ENCODE measurements around the gene KLHL29. TPM values are rescaled to one million over a fixed set of nuclear protein-coding genes. Genes with fewer than 3 reads are reported as not detected.

KLHL29 gene
- polyA plus RNA-seq, 3 donors: 0.03 TPM; not detected in 2

DNA sequence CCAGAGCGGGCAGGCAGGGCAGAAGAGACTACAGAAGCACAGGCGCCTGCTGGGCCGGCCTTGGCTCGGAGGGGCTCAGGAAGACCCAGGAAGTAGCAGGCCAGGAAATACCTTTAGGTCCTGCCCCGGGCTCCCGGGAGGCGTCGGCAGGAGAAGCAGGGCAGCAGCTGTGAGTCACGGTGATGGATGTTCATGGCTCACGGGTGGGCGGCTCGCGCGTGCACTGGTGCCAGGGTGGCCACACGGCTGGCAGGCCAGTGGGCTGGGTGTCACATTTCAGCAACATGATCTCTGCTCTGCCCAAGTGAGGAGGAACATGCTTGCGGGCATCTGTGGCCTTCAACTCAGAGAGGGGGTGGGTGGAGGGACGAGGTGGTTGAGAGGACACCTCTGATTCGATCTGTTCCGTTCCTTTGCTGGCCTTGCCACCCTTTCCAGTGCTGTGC lies 139.3 kb downstream of the KLHL29 start:
- no peaks in the 10 kb centered on the region for H3K4me1 ChIP-seq (ENCODE audit: control insufficient read depth in 1 of 2, insufficient read depth in 2 of 2, low read length in 2 of 2)
- Mint-ChIP-seq H3K4me3 (no peak overlapping the region), H3K27me3 (ENCODE audit: low read depth in 3 of 3) (peaks cover 8 to 14% (median 12%) of the 10 kb centered on the region in 3 donors), H3K36me3 (no peaks in the 10 kb centered on the region), H3K27ac (no peak overlapping the region), H3K9me3 (peaks cover 0 to 2% (median 0%) of the 10 kb centered on the region in 7 donors), H3K4me1 (no peaks in the 10 kb centered on the region)
- DNase-seq: no peak
- H3K36me3 ChIP-seq (replicated peaks in 1 of 2; ENCODE audit: control insufficient read depth in 1 of 2, insufficient read depth in 2 of 2, low read length in 2 of 2): no peaks in the 10 kb centered on the region
- H3K4me2 ChIP-seq (replicated peaks; ENCODE audit: extremely low read depth, low read length, poor library complexity, severe bottlenecking): no peak overlapping the region
- H3K9ac ChIP-seq (ENCODE audit: insufficient read depth, low read length, poor library complexity, severe bottlenecking): no peak overlapping the region
- no peaks in the 10 kb centered on the region for H4K20me1 ChIP-seq (ENCODE audit: insufficient read depth, low read length)
- no peaks in the 10 kb centered on the region for H3K79me2 ChIP-seq (ENCODE audit: insufficient read depth, low read length)
- no peaks in the 10 kb centered on the region for H3K27me3 ChIP-seq (ENCODE audit: control insufficient read depth in 2 of 2, insufficient read depth in 2 of 2, low read length in 2 of 2)
- TF ChIP-seq, protein P1, sequence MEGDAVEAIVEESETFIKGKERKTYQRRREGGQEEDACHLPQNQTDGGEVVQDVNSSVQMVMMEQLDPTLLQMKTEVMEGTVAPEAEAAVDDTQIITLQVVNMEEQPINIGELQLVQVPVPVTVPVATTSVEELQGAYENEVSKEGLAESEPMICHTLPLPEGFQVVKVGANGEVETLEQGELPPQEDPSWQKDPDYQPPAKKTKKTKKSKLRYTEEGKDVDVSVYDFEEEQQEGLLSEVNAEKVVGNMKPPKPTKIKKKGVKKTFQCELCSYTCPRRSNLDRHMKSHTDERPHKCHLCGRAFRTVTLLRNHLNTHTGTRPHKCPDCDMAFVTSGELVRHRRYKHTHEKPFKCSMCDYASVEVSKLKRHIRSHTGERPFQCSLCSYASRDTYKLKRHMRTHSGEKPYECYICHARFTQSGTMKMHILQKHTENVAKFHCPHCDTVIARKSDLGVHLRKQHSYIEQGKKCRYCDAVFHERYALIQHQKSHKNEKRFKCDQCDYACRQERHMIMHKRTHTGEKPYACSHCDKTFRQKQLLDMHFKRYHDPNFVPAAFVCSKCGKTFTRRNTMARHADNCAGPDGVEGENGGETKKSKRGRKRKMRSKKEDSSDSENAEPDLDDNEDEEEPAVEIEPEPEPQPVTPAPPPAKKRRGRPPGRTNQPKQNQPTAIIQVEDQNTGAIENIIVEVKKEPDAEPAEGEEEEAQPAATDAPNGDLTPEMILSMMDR (IDR thresholded peaks at IDR 0.05): no peak
- intact Hi-C loops (cut with micrococcal nuclease): no loop called here
- 93% methylated on average over 19 of the region's 19 CpGs for WGBS (ENCODE audit: insufficient coverage)
- H2AFZ ChIP-seq (ENCODE audit: insufficient read depth, low read depth, low read length, poor library complexity, severe bottlenecking): no peak overlapping the region
- no peaks in the 10 kb centered on the region for H3K9me3 ChIP-seq (replicated peaks in 1 of 2; ENCODE audit: control insufficient read depth in 1 of 2, insufficient read depth in 1 of 2, low read length in 2 of 2)
- no peak overlapping the region for H3K27ac ChIP-seq (ENCODE audit: low read depth in 1 of 2, low read length in 2 of 2)
- no peak overlapping the region for H3K4me3 ChIP-seq (replicated peaks in 1 of 3; ENCODE audit: low read depth in 2 of 3, low read length in 3 of 3)

DNA sequence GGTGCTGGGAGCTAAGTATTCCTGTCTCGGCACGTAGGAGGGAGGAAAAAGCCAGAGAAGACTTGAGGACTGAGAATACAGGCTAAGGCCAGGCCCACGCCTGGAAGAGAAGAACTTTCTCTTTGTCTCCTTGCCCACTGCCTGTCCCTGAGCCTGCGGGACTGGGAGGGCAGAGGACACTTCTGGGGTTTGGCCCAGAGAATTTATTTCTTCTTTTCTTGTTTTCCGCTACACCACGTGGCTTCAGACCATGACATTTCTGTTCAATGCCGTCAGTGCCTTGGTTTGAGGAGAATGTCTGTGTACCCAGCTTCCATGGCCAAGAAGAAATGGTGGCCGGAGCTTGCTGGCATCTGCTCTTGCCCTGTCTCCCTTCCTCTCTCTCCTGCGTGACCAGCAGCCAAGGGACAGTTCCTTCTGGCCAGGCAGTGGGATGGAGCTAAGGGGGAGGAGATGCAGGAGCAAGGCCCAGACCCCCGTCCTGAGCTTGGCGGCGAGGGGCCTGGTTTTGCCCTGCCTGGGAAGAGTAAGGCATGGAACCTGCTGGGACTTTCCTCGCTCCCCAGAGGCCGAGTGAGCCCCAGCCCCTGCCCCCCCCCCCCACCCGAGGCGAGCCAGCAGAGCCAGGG lies 140.3 kb downstream of the KLHL29 start:
- intact Hi-C loops (cut with micrococcal nuclease): no loop called here
- Histone ChIP-seq H3K9me3 (replicated peaks in 1 of 2; ENCODE audit: control insufficient read depth in 1 of 2, insufficient read depth in 1 of 2, low read length in 2 of 2) (no peaks in the 10 kb centered on the region), H2AFZ (ENCODE audit: insufficient read depth, low read depth, low read length, poor library complexity, severe bottlenecking) (no peak overlapping the region), H3K4me2 (replicated peaks; ENCODE audit: extremely low read depth, low read length, poor library complexity, severe bottlenecking) (no peak overlapping the region), H3K79me2 (ENCODE audit: insufficient read depth, low read length) (no peaks in the 10 kb centered on the region), H3K9ac (ENCODE audit: insufficient read depth, low read length, poor library complexity, severe bottlenecking) (no peak overlapping the region), H3K36me3 (replicated peaks in 1 of 2; ENCODE audit: control insufficient read depth in 1 of 2, insufficient read depth in 2 of 2, low read length in 2 of 2) (no peaks in the 10 kb centered on the region), H3K4me3 (replicated peaks in 1 of 3; ENCODE audit: low read depth in 2 of 3, low read length in 3 of 3) (no peak overlapping the region), H4K20me1 (ENCODE audit: insufficient read depth, low read length) (no peaks in the 10 kb centered on the region), H3K27me3 (ENCODE audit: control insufficient read depth in 2 of 2, insufficient read depth in 2 of 2, low read length in 2 of 2) (no peaks in the 10 kb centered on the region), H3K4me1 (ENCODE audit: control insufficient read depth in 1 of 2, insufficient read depth in 2 of 2, low read length in 2 of 2) (no peaks in the 10 kb centered on the region), H3K27ac (ENCODE audit: low read depth in 1 of 2, low read length in 2 of 2) (no peak overlapping the region)
- TF ChIP-seq, protein P1 (IDR thresholded peaks at IDR 0.05): no peak
- Mint-ChIP-seq H3K27me3 (ENCODE audit: low read depth in 3 of 3) (peaks cover 8 to 18% (median 13%) of the 10 kb centered on the region in 3 donors), H3K9me3 (peaks cover 0 to 2% (median 0%) of the 10 kb centered on the region in 7 donors), H3K36me3 (no peaks in the 10 kb centered on the region), H3K4me1 (no peaks in the 10 kb centered on the region), H3K4me3 (no peak overlapping the region), H3K27ac (no peak overlapping the region)
- 89% methylated on average over 10 of the region's 16 CpGs for WGBS (ENCODE audit: insufficient coverage)
- DNase-seq: no peak
